ENCODE results near the gene SLC6A13. TPM values are rescaled to one million over a fixed set of nuclear protein-coding genes. Genes with fewer than 3 reads are reported as not detected.
A peak's percentile ranks its signal among the peaks of the same experiment; 100 is the strongest.
"Not testable (repeated sequence)": the region's sequence is repeated elsewhere in the genome, so short reads cannot be mapped to it uniquely, and the experiment has no call there.

SLC6A13 gene
- total RNA-seq, 4 donors from 2014 or later, result 0.13 to 1.9 (median 0.82) TPM; not detected in 1

DNA sequence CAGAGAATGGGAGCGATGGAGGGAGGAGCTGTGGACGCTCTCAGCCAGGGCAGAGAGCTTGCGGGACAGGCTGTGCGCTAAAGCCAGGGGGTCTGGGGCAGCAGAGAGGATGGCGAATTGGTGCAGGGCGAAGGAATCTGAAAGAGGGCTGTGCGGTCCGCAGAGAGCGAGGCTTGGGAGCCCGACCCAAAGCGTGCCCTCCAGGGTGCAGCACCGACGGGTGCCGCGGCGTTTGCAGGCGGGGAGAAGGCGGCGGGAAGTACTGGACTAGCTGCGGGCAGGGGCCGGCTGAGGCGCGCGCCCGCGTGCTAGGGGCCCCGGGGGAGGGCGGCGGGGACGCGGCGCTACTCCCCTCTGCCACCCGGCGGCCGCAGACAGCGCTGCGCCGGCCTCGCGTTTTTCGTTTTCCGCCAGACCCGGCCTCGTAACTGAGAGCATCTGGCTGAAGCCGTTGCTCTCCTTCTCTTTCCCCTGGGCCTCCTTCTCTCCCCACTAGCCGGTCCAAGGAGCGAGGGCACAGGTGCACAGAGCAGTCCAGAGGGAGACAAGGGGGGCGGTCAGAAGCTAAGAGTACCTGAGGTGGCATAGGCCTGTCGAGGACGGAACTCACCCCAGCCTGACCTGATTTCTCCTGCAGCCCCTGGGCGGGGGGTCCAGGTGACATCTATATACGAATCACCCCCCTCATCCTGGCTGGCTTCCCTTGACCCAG is 73.6 kb downstream of the SLC6A13 start:
- peaks cover 0 to 4% (median 0%) of the 10 kb centered on the region in 3 donors for H3K27me3 ChIP-seq
- H3K9me3 ChIP-seq, result no peaks in the 10 kb centered on the region
- no peak for DNase-seq
- in situ Hi-C loops (cut with MboI; ENCODE audit: low sequenced_read_pairs in 4 of 4), result no loop called here
- no peaks in the 10 kb centered on the region for H3K36me3 ChIP-seq
- H3K4me3 ChIP-seq, result peak overlapping the region; percentile 48 to 65 (median 58)
- TF ChIP-seq POLR2A (IDR thresholded peaks at IDR 0.05) (no peak), CTCF (IDR thresholded peaks at IDR 0.05 in 4 of 5, conservative IDR thresholded peaks at IDR 0.05 in 1 of 5) (peak; percentile 56 to 81 (median 70))
- peak overlapping the region in 1 of 4 donors; percentile 33 for H3K27ac ChIP-seq
- peaks cover 3 to 5% of the 10 kb centered on the region in 2 donors for H3K4me1 ChIP-seq
- ATAC-seq, result peak; percentile 59 to 64
- intact Hi-C loops (cut with DNase I; ENCODE audit: low total_unique reads), result no loop called here

- H3K27me3 ChIP-seq; H3K36me3 ChIP-seq; DNase-seq; H3K9me3 ChIP-seq; H3K4me1 ChIP-seq; in situ Hi-C loops (cut with MboI; ENCODE audit: low sequenced_read_pairs in 4 of 4); intact Hi-C loops (cut with DNase I; ENCODE audit: low total_unique reads): not testable (repeated sequence)
- H3K4me3 ChIP-seq, result peak overlapping the region; percentile 48 to 65 (median 58)
- H3K27ac ChIP-seq, result peak overlapping the region in 1 of 4 donors; percentile 33
- peak in 1 of 2 donors; percentile 10 for ATAC-seq
These were observed 74.4 kb downstream of the SLC6A13 start for GRCh38 chr12:187986-188909.

DNA sequence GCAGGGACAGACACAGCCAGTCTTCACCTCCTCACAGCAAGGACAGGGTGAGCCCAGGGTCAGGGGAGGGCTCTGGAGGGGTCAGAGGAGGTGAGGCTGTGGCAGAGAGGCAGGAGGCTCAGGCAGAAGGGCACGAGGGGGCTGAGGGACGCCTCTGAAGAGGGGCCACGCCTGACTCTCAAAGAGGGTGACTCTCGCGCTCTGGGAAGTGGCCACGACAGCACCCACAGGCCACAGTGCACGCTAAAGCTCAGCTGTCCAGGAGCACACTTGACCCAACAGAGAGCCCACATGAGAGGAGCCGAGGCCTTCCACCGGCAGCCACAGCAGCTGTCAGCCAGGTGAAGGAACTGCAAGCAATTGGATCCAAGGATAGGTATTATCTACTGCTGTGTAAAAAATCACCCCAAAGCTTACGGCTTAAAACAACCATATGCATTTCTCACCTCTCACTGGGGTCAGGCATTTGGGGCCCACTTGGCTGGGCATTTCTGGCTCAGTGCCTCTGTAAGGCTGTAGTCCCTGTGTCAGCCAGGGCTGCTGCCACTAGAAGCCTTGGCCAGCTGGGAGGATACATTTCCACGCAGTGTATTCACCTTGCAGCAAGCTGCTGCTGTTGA is 76.5 kb downstream of the SLC6A13 start:
- no peak for TF ChIP-seq POLR2A (IDR thresholded peaks at IDR 0.05)
- no peak for TF ChIP-seq CTCF (IDR thresholded peaks at IDR 0.05 in 4 of 5, conservative IDR thresholded peaks at IDR 0.05 in 1 of 5)
- peaks cover 3 to 5% of the 10 kb centered on the region in 2 donors for H3K4me1 ChIP-seq
- intact Hi-C loops (cut with DNase I; ENCODE audit: low total_unique reads) (no loop called here), in situ Hi-C loops (cut with MboI; ENCODE audit: low sequenced_read_pairs in 4 of 4) (no loop called here)
- H3K36me3 ChIP-seq, result no peaks in the 10 kb centered on the region
- H3K27ac ChIP-seq, result no peak overlapping the region
- H3K27me3 ChIP-seq, result peaks cover 0 to 4% (median 2%) of the 10 kb centered on the region in 3 donors
- no peaks in the 10 kb centered on the region for H3K9me3 ChIP-seq
- DNase-seq (no peak), ATAC-seq (no peak)
- H3K4me3 ChIP-seq, result no peak overlapping the region

- TF ChIP-seq POLR2A (IDR thresholded peaks at IDR 0.05) (no peak), CTCF (IDR thresholded peaks at IDR 0.05 in 4 of 5, conservative IDR thresholded peaks at IDR 0.05 in 1 of 5) (no peak)
- H3K36me3 ChIP-seq, result no peaks in the 10 kb centered on the region
These were observed 77.1 kb downstream of the SLC6A13 start for GRCh38 chr12:185576-185955.

More at GRCh38 chr12:185576-185955, 77.1 kb downstream of the SLC6A13 start:
- DNase-seq (no peak), ATAC-seq (peak in 1 of 2 donors; percentile 43)
- in situ Hi-C loops (cut with MboI; ENCODE audit: low sequenced_read_pairs in 4 of 4), result no loop called here
- H3K4me3 ChIP-seq, result no peak overlapping the region
- H3K27ac ChIP-seq, result no peak overlapping the region
- no peaks in the 10 kb centered on the region for H3K9me3 ChIP-seq
- H3K27me3 ChIP-seq, result peaks cover 0 to 4% (median 0%) of the 10 kb centered on the region in 3 donors
- H3K4me1 ChIP-seq, result peaks cover 5% of the 10 kb centered on the region in 2 donors
- intact Hi-C loops (cut with DNase I; ENCODE audit: low total_unique reads), result no loop called here
